G401.6 (cell line): ENCODE data around the gene PRTG.

Experiments
- FAIRE-seq: peaks from 2 replicates; lab custom pipeline; 2012; peaks lifted over from hg19 to GRCh38; lab: Jason Lieb, UNC

Gene PRTG

GRCh38 chr15:55562601-55563000 lies 180.4 kb downstream of the PRTG start:
- no peak for FAIRE-seq
